H9 (cell line): ENCODE data around the gene NTN3. TPM values are rescaled to one million over a fixed set of nuclear protein-coding genes. Genes with fewer than 3 reads are reported as not detected.

Experiments
- DNase-seq: peaks from one replicate; pipeline ENCODE4 v3.0.0-alpha.2; 2017
- H2AFZ ChIP-seq: one replicate; pipeline ENCODE4 v1.6.1; 2013; ENCODE audit warnings: mild to moderate bottlenecking, low read length, control low read depth, moderate library complexity
- H2AK5ac ChIP-seq: 2 replicates; pipeline ENCODE4 v1.6.1; 2013; ENCODE audit warnings: low read length, control low read depth, mixed read lengths; ENCODE audit not compliant: insufficient read length
- H2BK120ac ChIP-seq: one replicate; pipeline ENCODE4 v1.6.1; 2013; ENCODE audit warnings: low read depth, mild to moderate bottlenecking, low read length, control low read depth, inconsistent platforms; ENCODE audit not compliant: poor library complexity, severe bottlenecking
- H2BK12ac ChIP-seq: 2 replicates; pipeline ENCODE4 v1.6.1; 2013; ENCODE audit warnings: low read length, control low read depth, mixed read lengths, low read depth; ENCODE audit not compliant: insufficient read length
- H2BK15ac ChIP-seq: 2 replicates; pipeline ENCODE4 v1.6.1; 2013; ENCODE audit warnings: low read depth, low read length, control low read depth
- H2BK20ac ChIP-seq: one replicate; pipeline ENCODE4 v1.6.1; 2013; ENCODE audit warnings: low read depth, mild to moderate bottlenecking, low read length, control low read depth, inconsistent platforms; ENCODE audit not compliant: poor library complexity, severe bottlenecking
- H2BK5ac ChIP-seq: 2 replicates; pipeline ENCODE4 v1.6.1; 2013; ENCODE audit warnings: low read length, control low read depth, mixed read lengths; ENCODE audit not compliant: insufficient read length
- H3K14ac ChIP-seq: 2 replicates; pipeline ENCODE4 v1.6.1; 2013; ENCODE audit warnings: low read length, control low read depth; ENCODE audit not compliant: insufficient read depth
- H3K18ac ChIP-seq: 2 replicates; pipeline ENCODE4 v1.6.1; 2013; ENCODE audit warnings: low read depth, mild to moderate bottlenecking, mixed read lengths, low read length, control low read depth; ENCODE audit not compliant: insufficient read length
- H3K23ac ChIP-seq: 2 replicates; pipeline ENCODE4 v1.6.1; 2013; ENCODE audit warnings: low read length, control low read depth, mixed read lengths, low read depth; ENCODE audit not compliant: insufficient read length
- H3K23me2 ChIP-seq: 2 replicates; pipeline ENCODE4 v1.6.1; 2013; ENCODE audit warnings: low read depth, mild to moderate bottlenecking, mixed read lengths, low read length, control low read depth; ENCODE audit not compliant: insufficient read length, poor library complexity, severe bottlenecking
- H3K27ac ChIP-seq: 2 replicates; pipeline ENCODE4 v1.5.1; 2013; ENCODE audit warnings: low read length, control low read depth, mixed read lengths, low read depth; ENCODE audit not compliant: insufficient read length
- H3K27me3 ChIP-seq: 2 replicates; pipeline ENCODE4 v1.6.1; 2013; ENCODE audit warnings: low read length, control low read depth, inconsistent platforms; ENCODE audit not compliant: insufficient read depth
- H3K4ac ChIP-seq: 2 replicates; pipeline ENCODE4 v1.6.1; 2013; ENCODE audit warnings: low read depth, mild to moderate bottlenecking, control low read depth, inconsistent platforms, low read length, moderate library complexity
- H3K4me1 ChIP-seq: 2 replicates; pipeline ENCODE4 v1.6.1; 2013; ENCODE audit warnings: low read length, control low read depth, inconsistent platforms; ENCODE audit not compliant: insufficient read depth
- H3K4me2 ChIP-seq: 2 replicates; pipeline ENCODE4 v1.6.1; 2013; ENCODE audit warnings: low read length, control low read depth, mixed read lengths; ENCODE audit not compliant: insufficient read length, insufficient read depth
- H3K56ac ChIP-seq: 2 replicates; pipeline ENCODE4 v1.6.1; 2013; ENCODE audit warnings: low read depth, mild to moderate bottlenecking, mixed read lengths, low read length, control low read depth; ENCODE audit not compliant: insufficient read length
- H3K79me1 ChIP-seq: 2 replicates; pipeline ENCODE4 v1.6.1; 2013; ENCODE audit warnings: low read depth, mild to moderate bottlenecking, moderate library complexity, low read length, control low read depth, inconsistent platforms; ENCODE audit not compliant: insufficient read depth, poor library complexity, severe bottlenecking
- H3K79me2 ChIP-seq: 2 replicates; pipeline ENCODE4 v1.6.1; 2013; ENCODE audit warnings: low read length, control low read depth, inconsistent platforms; ENCODE audit not compliant: insufficient read depth
- H3K9ac ChIP-seq: 2 replicates; pipeline ENCODE4 v1.6.1; 2013; ENCODE audit warnings: low read length, control low read depth, mixed read lengths; ENCODE audit not compliant: insufficient read length; ENCODE audit errors: extremely low read depth
- H3K9me3 ChIP-seq: one replicate; pipeline ENCODE4 v1.6.1; 2013; ENCODE audit warnings: low read depth, low read length, inconsistent platforms; ENCODE audit not compliant: control insufficient read depth
- H3T11ph ChIP-seq: one replicate; pipeline ENCODE4 v1.6.1; 2013; ENCODE audit warnings: mild to moderate bottlenecking, low read length, control low read depth, inconsistent platforms
- H4K20me1 ChIP-seq: one replicate; pipeline ENCODE4 v1.6.1; 2013; ENCODE audit not compliant: control insufficient read depth, insufficient read length, insufficient read depth
- H4K5ac ChIP-seq: 2 replicates; pipeline ENCODE4 v1.6.1; 2013; ENCODE audit warnings: low read depth, mild to moderate bottlenecking, mixed read lengths, low read length, control low read depth; ENCODE audit not compliant: insufficient read length
- H4K8ac ChIP-seq: replicated peaks from 2 replicates; pipeline ENCODE4 v1.6.1; 2013; ENCODE audit warnings: low read length, control low read depth, mixed read lengths, low read depth; ENCODE audit not compliant: insufficient read length
- H4K91ac ChIP-seq: 2 replicates; pipeline ENCODE4 v1.6.1; 2013; ENCODE audit warnings: low read depth, mild to moderate bottlenecking, moderate library complexity, mixed read lengths, low read length, control low read depth; ENCODE audit not compliant: insufficient read length
- H3K27ac Mint-ChIP-seq, 3 experiments: 2 replicates in 2 of 3; 3 replicates in 1 of 3; pipeline ENCODE4 v1.8.0; 2020 to 2021; ENCODE audit warnings: mixed read lengths in 3 of 3, mild to moderate bottlenecking in 1 of 3, moderate library complexity in 1 of 3
- H3K27me3 Mint-ChIP-seq: 2 replicates; pipeline ENCODE4 v1.8.0; 2021; ENCODE audit warnings: low read depth, mild to moderate bottlenecking, moderate library complexity, mixed read lengths
- H3K36me3 Mint-ChIP-seq, 3 experiments: 2 replicates in 2 of 3; 3 replicates in 1 of 3; pipeline ENCODE4 v1.8.0; 2020 to 2021; ENCODE audit warnings: low read depth in 3 of 3, mixed read lengths in 3 of 3; ENCODE audit not compliant: insufficient read depth in 1 of 3
- H3K4me1 Mint-ChIP-seq, 2 experiments: 2 replicates each; pipeline ENCODE4 v1.8.0; 2020; ENCODE audit warnings: mixed read lengths in 2 of 2
- H3K4me3 Mint-ChIP-seq, 2 experiments: 2 replicates in 1 of 2; 3 replicates in 1 of 2; pipeline ENCODE4 v1.8.0; 2020 to 2021; ENCODE audit warnings: mild to moderate bottlenecking in 2 of 2, mixed read lengths in 2 of 2, moderate library complexity in 1 of 2
- H3K9me3 Mint-ChIP-seq, 2 experiments: 2 replicates in 1 of 2; 3 replicates in 1 of 2; pipeline ENCODE4 v1.8.0; 2020; ENCODE audit warnings: mild to moderate bottlenecking in 2 of 2, mixed read lengths in 2 of 2, moderate library complexity in 1 of 2
- CTCF ChIP-seq: fragments of 200-600 bp; sonication (generic); conservative IDR thresholded peaks from 3 replicates; pipeline ENCODE4 v1.8.0; 2021; ENCODE audit warnings: antibody characterized with exemption, mild to moderate bottlenecking
- WGBS: extraction: QIAGEN DNeasy Blood & Tissue Kit; methylation state at CpG from one replicate; pipeline ENCODE4 v1.1.7; 2013; ENCODE audit warnings: missing lambda C conversion rate, low lambda C conversion rate, mixed read lengths; ENCODE audit not compliant: insufficient read length; ENCODE audit errors: extremely low coverage; 5-methylcytosine and 5-hydroxymethylcytosine counted together
- total RNA-seq: library from RNA; stranded (reverse); gene quantifications from 2 replicates; pipeline ENCODE4 v1.2.1, GENCODE V29; 2021

NTN3 gene
- total RNA-seq, 1 experiment from 2014 or later, result 1.3 TPM

- Histone ChIP-seq H3K27me3 (no peaks in the 10 kb centered on the region), H3K27ac (no peak overlapping the region), H3K14ac (no peak overlapping the region), H2BK12ac (no peak overlapping the region), H3K79me1 (no peaks in the 10 kb centered on the region), H2BK15ac (no peak overlapping the region), H3K4me2 (no peak overlapping the region), H3K4ac (no peak overlapping the region), H3K79me2 (no peaks in the 10 kb centered on the region), H3T11ph (no peak overlapping the region), H4K91ac (no peak overlapping the region), H3K18ac (no peak overlapping the region), H2AK5ac (no peak overlapping the region), H2BK20ac (no peak overlapping the region), H2BK120ac (no peak overlapping the region), H4K8ac (no peak overlapping the region), H3K56ac (no peak overlapping the region), H3K23me2 (no peaks in the 10 kb centered on the region), H4K20me1 (no peaks in the 10 kb centered on the region), H4K5ac (no peak overlapping the region), H3K9ac (no peak overlapping the region), H3K9me3 (no peaks in the 10 kb centered on the region), H3K23ac (no peak overlapping the region), H2AFZ (no peak overlapping the region), H2BK5ac (no peak overlapping the region), H3K4me1 (no peaks in the 10 kb centered on the region)
- H3K4me1 Mint-ChIP-seq, result no peaks in the 10 kb centered on the region
- no peaks in the 10 kb centered on the region for H3K27me3 Mint-ChIP-seq
- peaks cover 0 to 18% (median 4%) of the 10 kb centered on the region in 3 experiments; a peak in 4 of 7 replicates for H3K36me3 Mint-ChIP-seq
- DNase-seq, result no peak
- H3K27ac Mint-ChIP-seq, result no peak overlapping the region; a peak in 1 of 7 replicates
- H3K9me3 Mint-ChIP-seq, result no peaks in the 10 kb centered on the region
- H3K4me3 Mint-ChIP-seq, result no peak overlapping the region
- TF ChIP-seq CTCF, result no peak
- WGBS, result no CpG with 5 or more reads among the region's 6 CpGs
Measured at GRCh38 chr16:2493605-2494004, 22.5 kb downstream of the NTN3 start.
